HG03095 (cell line): Measurements from ENCODE around the gene NT5DC4.

Experiments
- ATAC-seq: cut with Tn5 transposase; IDR thresholded peaks from one replicate; pipeline ENCODE4 v1.9.1; 2021; ENCODE audit warnings: moderate library complexity; ENCODE audit not compliant: unreplicated experiment

The NT5DC4 gene

GRCh38 chr2:112720785-112721184 is at the start of gene NT5DC4:
Gene NT5DC4 (plus strand): TSS chr2:112721020. CDS start chr2:112721080, 60 bp downstream.
- ATAC-seq, result no peak

GRCh38 chr2:112671801-112672200 is 49.0 kb upstream of the NT5DC4 start:
- no peak for ATAC-seq

DNA sequence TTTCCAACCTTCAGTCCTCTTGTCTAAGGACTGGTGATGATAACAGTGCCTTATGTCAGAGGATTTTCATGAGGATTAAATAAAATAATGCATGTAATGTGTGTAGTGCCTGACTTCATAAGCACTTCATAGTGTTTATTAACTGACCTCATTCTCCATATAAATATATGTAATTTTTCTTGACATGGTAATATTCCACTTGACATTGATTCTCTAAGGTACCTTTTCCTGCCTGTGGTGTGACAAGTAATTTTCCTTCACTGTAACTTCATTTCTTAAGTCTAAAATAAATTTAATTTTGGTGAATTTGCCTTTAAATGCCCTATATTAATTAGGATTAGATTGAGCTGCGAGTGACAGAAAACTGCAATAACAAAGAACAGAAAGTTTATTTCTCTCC is 47.8 kb upstream of the NT5DC4 start:
- ATAC-seq, result no peak

GRCh38 chr2:112674229-112674628 is 46.6 kb upstream of the NT5DC4 start:
- ATAC-seq, result no peak

GRCh38 chr2:112679484-112679883 is 41.3 kb upstream of the NT5DC4 start:
- no peak for ATAC-seq

DNA sequence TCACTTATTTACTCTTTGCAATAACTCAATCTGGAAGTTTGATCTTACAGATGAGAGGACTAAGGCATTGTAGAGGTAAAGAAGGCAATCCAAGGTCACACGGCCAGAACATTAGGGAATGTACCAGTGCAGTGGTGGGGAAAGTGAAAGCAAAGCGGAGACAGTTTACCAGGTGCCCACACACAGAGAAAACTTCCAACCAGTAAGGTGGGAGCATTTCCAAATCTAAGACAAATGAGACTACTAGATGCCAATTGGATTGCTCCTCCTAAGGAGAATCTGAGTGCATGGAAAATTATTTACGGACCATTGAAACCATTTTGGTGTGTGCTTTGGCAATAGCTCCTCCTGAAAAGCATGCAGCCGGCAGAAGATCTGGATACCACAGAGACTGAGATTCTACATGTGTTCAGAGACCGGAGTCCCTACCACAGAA is 40.1 kb upstream of the NT5DC4 start:
- no peak for ATAC-seq

DNA sequence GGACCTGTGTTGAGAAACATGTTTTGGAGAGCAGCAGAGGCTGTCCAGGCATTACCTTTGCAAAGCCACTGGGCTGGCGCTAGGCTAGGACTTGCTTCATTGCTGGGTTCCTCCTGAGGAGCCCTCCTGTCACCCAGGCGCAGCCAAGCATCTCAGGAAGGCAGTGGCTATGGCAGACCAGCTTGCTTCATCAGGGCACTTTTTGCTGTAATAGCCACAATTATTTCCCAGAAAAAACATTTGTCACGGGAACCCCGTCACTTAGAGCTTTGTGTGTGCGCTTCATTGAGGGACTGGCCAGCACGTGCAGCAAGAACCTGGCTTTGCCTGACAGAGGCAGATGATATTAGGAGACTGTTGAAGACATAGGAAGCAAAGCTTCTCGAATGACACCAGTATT is 38.7 kb upstream of the NT5DC4 start:
- ATAC-seq, result no peak

- no peak for ATAC-seq
Measured at GRCh38 chr2:112683550-112684414, 37.0 kb upstream of the NT5DC4 start.

DNA sequence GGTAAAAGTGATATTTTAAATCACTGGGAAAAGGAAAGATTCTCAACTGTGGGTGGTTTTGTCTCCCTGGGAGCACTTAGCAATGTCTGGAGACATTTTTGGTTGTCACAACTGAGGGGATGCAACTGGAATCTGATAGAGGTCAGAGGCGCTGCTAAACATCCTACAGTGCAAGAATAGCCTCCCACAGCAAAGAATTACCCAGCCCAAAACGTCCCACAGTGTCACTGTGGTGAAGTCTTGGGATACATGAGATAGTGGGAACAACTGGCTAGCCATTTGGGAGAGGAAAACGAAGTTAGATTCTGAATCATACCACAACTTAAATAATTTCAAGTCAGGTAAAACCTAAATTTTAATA is 36.4 kb upstream of the NT5DC4 start:
- no peak for ATAC-seq

- no peak for ATAC-seq
Measured at GRCh38 chr2:112685271-112685884, 35.4 kb upstream of the NT5DC4 start.

DNA sequence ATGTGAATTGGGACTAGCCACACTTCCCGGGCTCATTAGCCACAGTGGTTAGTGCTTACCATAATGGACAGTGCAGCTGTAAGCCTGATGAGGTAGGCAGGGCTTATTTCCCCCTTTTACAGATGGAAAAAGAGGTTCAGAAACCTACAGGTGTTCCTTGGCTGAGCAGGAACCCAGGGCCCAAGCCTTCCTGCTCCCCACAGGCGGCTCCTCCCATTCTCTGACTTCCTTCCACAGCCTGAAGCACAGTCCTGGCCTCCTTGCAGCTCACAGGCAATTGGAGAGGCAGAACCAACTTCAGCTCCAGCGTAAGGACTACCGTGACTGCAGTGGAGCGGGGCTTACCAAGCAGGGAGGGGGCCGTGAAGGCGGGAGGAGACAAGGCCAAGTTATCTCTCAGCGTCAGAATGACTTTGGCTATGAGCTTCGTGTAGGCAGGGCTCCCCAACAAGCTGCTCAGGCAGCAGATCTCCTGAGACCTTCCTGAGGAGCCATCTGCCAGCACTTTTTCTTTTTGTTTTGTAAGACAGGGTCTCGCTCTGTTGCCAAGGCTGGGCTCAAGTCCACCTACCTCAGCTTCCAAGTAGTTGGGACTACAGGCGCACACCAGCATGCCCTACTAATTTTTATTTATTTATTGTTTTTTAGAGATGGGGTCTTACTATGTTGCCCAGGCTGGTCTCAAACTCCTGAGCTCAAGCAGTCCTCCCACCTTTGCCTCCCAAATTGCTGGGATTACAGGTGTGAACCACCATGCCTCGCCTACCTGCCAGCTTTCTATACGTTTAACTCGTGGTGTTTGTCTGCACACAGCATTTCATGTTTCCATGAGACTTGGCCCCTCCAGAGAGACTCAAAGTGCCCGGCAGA is 34.2 kb upstream of the NT5DC4 start:
- no peak for ATAC-seq

DNA sequence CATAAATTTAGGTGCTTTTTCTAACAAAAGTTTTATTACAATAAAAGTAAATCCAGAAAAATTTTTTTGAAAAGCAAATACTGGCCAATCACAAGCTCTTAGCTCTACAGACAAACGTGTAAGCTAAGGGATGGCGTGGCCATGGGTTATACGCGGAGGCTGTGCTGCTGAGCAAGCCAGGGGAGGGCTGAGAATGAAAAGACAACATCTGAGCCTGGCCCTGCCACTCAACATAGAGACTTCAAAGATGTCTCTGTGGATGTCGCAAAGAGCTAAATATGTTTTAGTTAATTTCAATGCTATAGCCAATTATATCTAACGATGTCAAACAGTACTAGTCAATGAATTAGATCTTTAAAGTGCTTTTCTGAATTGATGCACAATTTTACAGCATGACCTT is 33.3 kb upstream of the NT5DC4 start:
- ATAC-seq, result no peak

- no peak for ATAC-seq
Measured at GRCh38 chr2:112688086-112688880, 32.5 kb upstream of the NT5DC4 start.

DNA sequence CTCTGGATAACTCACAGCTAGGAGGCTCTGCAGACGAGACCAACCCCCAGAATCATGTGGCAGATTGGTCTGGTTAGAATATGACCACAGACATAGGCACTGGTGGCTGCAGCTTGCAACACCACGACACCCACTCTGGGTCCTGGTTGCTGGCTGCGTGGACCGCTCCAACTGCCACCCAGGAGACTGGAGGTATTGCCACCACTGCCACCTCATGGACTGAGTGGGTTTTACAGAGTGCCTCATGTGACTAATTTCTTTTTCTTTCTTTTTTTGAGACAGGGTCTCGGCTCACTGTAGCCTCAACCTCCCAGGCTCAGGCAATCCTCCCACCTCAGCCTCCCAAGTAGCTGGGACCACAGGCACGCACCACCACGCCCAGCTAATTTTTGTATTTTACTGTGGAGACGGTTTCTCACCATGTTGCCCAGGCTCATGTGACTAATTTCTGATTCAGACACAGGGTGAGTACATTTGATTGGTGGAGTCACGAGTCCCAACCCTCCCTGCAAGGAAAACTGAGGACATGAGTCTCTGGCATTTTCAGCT is 29.9 kb upstream of the NT5DC4 start:
- peak; percentile 45 for ATAC-seq

DNA sequence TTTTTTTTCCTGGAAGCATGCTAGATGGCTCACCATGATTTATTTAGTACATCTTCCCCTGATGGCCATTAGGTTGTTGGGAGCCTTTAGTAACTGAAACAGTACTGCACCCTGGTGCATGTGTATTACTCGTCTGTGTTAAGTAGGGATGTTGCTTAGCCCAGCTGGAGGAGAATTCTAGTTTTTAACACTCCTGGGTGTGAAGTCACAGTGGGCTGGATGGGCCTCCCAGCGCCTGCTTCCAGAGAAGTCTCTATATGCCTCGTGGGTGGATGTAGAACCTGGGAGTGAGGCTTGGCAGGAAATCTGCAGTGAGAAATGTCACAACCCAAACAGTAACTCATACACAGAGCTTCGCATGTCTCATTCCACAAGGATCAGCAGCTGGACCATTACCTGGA is 28.9 kb upstream of the NT5DC4 start:
- no peak for ATAC-seq

GRCh38 chr2:112692495-112692911 is 28.3 kb upstream of the NT5DC4 start:
- ATAC-seq, result peak; percentile 89

GRCh38 chr2:112692918-112693317 is 27.9 kb upstream of the NT5DC4 start:
- ATAC-seq, result no peak

DNA sequence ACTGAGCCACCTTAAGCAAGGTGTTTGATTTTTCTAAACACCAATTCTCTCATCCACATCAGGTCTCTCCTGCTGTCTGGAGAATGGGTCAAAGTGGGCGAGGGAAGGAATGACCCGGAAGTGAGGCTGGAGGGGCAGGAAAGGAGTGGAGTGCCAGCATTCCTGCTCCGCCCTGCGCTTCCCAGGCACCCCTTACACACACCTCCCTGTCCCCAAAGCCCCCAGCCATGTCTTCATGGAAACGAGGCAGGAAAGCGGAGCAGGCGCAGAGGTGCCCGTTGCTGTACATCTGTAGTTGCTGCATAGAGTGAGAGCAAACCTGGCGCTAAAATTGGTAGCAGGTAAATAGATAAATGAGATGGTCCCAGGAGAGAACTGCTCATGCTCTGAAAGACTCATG is 27.2 kb upstream of the NT5DC4 start:
- no peak for ATAC-seq

DNA sequence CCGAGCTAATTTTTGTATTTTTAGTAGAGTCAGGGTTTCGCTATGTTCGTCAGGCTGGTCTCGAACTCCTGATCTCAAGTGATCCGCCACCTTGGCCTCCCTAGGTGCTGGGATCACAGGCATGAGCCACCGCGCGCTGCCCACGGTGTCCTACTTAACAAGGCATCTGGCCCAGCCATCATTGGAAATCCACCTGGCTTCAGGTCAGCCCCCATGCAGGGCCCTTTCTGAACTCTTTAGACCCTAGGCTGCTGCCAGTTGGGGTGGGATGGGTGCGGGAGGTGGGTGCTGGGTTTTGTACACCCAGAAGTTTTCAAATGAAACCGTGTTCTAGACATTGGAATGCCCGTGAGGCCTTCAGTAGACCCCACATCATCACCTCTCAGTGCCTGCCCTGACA is 26.6 kb upstream of the NT5DC4 start:
- ATAC-seq, result no peak

- ATAC-seq, result no peak
Measured at GRCh38 chr2:112698834-112699515, 21.8 kb upstream of the NT5DC4 start.
